ENCODE results near the gene KRTAP10-4.

GRCh38 chr21:44548922-44549321 lies 24.6 kb upstream of the KRTAP10-4 start:
- TF ChIP-seq POLR2A (IDR thresholded peaks at IDR 0.05; ENCODE audit: low read depth, low read length) (no peak), SPI1 (IDR thresholded peaks at IDR 0.05; ENCODE audit: low read depth, low read length) (no peak), PAX5 (IDR thresholded peaks at IDR 0.05; ENCODE audit: insufficient read depth, low read length, severe bottlenecking) (no peak), POLR2AphosphoS5 (IDR thresholded peaks at IDR 0.05; ENCODE audit: low read depth, low read length) (no peak), TAF1 (IDR thresholded peaks at IDR 0.05; ENCODE audit: low read depth, low read length) (no peak), POU2F2 (IDR thresholded peaks at IDR 0.05; ENCODE audit: low read depth, low read length) (no peak)

All from GM12891 (cell line).